Osteoblast (primary cell): ENCODE measurements around the gene KIRREL3. TPM values are rescaled to one million over a fixed set of nuclear protein-coding genes. Genes with fewer than 3 reads are reported as not detected.

Experiments
- DNase-seq: peaks from one replicate; pipeline ENCODE4 v3.0.0; 2011; ENCODE audit warnings: low spot score, mixed read lengths; ENCODE audit not compliant: insufficient read length; ENCODE audit errors: missing footprints
- H2AFZ ChIP-seq: 2 replicates; pipeline ENCODE4 v1.6.0; 2011; ENCODE audit warnings: mild to moderate bottlenecking, low read length
- H3K27ac ChIP-seq: 2 replicates; pipeline ENCODE4 v1.5.1; 2011; ENCODE audit warnings: mild to moderate bottlenecking, low read depth, low read length, moderate library complexity
- H3K27me3 ChIP-seq: 2 replicates; pipeline ENCODE4 v1.6.0; 2012; ENCODE audit warnings: mild to moderate bottlenecking, control low read depth, inconsistent platforms, low read length, moderate library complexity; ENCODE audit not compliant: insufficient read depth
- H3K36me3 ChIP-seq: 2 replicates; pipeline ENCODE4 v1.5.1; 2011; ENCODE audit warnings: mild to moderate bottlenecking, low read length, control low read depth, moderate library complexity; ENCODE audit not compliant: insufficient read depth
- H3K4me1 ChIP-seq: 2 replicates; pipeline ENCODE4 v1.5.1; 2011; ENCODE audit warnings: mild to moderate bottlenecking, low read length, control low read depth, moderate library complexity; ENCODE audit not compliant: insufficient read depth
- H3K4me2 ChIP-seq: 2 replicates; pipeline ENCODE4 v1.6.0; 2011; ENCODE audit warnings: mild to moderate bottlenecking, low read length; ENCODE audit not compliant: insufficient read depth
- H3K4me3 ChIP-seq: fragments of 200-600 bp; sonication (generic); 3 replicates; pipeline ENCODE4 v1.5.1; 2012; ENCODE audit warnings: mild to moderate bottlenecking, low read length, inconsistent platforms; ENCODE audit not compliant: insufficient read depth
- H3K79me2 ChIP-seq: 2 replicates; pipeline ENCODE4 v1.6.0; 2012; ENCODE audit warnings: mild to moderate bottlenecking, low read length, control low read depth, inconsistent platforms; ENCODE audit not compliant: insufficient read depth
- H3K9me3 ChIP-seq: 2 replicates; pipeline ENCODE4 v1.5.1; 2011; ENCODE audit warnings: low read depth, low read length, control low read depth
- H4K20me1 ChIP-seq: 2 replicates; pipeline ENCODE4 v1.6.0; 2012; ENCODE audit warnings: mild to moderate bottlenecking, low read length, control low read depth; ENCODE audit not compliant: insufficient read depth
- total RNA-seq: library from RNA; depleted of rRNA; stranded (reverse); fragments of >200 nt; gene quantifications from 2 replicates; pipeline ENCODE4 v1.2.3, GENCODE V29; 2012
- TF ChIP-seq, protein P1 (sequence below): IDR thresholded peaks from 2 replicates; pipeline ENCODE4 v1.5.1; 2011; ENCODE audit warnings: mild to moderate bottlenecking, low read depth, low read length, moderate library complexity; ENCODE audit errors: extremely low read depth

The KIRREL3 gene
- total RNA-seq, 1 donor: 3.6 TPM

DNA sequence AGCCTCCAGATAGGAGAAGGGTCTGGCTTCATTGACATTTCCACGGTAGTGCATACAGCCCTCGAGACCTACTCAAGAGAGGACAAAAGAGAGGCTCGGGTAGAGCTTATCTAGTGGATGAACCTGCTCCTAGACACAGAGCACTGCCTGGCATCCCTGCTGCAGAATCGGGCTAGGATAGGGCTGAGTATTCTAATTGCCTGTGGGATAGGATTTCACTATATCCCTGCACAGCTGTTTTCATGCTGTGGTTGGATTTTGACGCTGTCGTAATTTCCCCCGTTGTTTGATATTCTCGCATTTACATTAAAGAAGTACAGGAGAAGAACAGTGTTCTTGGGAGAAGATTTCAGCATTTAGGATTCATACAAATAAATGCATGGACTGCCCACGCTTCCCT lies 107.8 kb downstream of the KIRREL3 start:
- H3K27me3 ChIP-seq: no peaks in the 10 kb centered on the region

DNA sequence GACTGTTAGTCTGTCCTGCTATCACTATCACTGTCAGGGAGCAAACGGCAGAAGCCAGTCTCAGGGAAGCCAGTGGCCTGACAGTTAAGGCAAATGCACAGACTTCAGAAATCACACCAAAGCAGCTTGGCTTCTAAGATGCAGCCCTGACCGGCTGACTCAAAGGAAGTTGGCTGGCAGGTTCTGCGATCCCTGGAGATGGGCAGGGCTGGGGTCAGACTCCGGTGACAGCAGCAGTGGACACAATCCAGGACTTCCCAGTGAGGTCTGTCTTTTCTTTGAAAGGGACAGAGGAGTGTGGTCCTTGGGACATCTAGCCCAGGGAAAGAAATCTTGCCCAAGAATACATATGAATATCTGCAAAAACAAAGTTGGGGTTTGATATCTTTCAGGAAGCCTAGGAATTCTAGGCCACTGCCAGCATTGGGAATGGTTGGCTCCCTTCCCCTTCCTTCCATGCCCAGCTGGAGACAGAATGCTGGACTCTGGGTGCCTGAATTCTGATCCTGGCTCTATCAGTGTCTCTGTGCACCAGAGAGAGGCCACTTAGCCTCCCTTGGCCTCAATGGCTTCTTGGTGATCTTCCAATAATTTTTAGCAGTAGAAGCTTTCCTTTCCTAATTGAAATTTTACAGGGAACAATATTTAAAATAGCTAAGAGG lies 108.9 kb downstream of the KIRREL3 start:
- Histone ChIP-seq H3K36me3 (no peaks in the 10 kb centered on the region), H3K27me3 (no peaks in the 10 kb centered on the region), H3K4me3 (no peak overlapping the region), H3K4me1 (peaks cover 24% of the 10 kb centered on the region), H4K20me1 (no peaks in the 10 kb centered on the region), H3K4me2 (peak overlapping the region; percentile 46), H3K79me2 (peaks cover 3% of the 10 kb centered on the region), H3K9me3 (peaks cover 9% of the 10 kb centered on the region), H2AFZ (no peak overlapping the region), H3K27ac (peak overlapping the region; percentile 56)
- DNase-seq: peak; percentile 69
- TF ChIP-seq, protein P1, sequence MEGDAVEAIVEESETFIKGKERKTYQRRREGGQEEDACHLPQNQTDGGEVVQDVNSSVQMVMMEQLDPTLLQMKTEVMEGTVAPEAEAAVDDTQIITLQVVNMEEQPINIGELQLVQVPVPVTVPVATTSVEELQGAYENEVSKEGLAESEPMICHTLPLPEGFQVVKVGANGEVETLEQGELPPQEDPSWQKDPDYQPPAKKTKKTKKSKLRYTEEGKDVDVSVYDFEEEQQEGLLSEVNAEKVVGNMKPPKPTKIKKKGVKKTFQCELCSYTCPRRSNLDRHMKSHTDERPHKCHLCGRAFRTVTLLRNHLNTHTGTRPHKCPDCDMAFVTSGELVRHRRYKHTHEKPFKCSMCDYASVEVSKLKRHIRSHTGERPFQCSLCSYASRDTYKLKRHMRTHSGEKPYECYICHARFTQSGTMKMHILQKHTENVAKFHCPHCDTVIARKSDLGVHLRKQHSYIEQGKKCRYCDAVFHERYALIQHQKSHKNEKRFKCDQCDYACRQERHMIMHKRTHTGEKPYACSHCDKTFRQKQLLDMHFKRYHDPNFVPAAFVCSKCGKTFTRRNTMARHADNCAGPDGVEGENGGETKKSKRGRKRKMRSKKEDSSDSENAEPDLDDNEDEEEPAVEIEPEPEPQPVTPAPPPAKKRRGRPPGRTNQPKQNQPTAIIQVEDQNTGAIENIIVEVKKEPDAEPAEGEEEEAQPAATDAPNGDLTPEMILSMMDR: no peak

More for the DNA sequence above, 107.8 kb downstream of the KIRREL3 start:
- TF ChIP-seq, protein P1: no peak
- Histone ChIP-seq H2AFZ (no peak overlapping the region), H3K4me3 (no peak overlapping the region), H4K20me1 (no peaks in the 10 kb centered on the region), H3K79me2 (peaks cover 3% of the 10 kb centered on the region), H3K9me3 (peaks cover 14% of the 10 kb centered on the region), H3K27ac (no peak overlapping the region), H3K4me1 (peaks cover 20% of the 10 kb centered on the region), H3K4me2 (no peak overlapping the region), H3K36me3 (no peaks in the 10 kb centered on the region)
- DNase-seq: no peak

DNA sequence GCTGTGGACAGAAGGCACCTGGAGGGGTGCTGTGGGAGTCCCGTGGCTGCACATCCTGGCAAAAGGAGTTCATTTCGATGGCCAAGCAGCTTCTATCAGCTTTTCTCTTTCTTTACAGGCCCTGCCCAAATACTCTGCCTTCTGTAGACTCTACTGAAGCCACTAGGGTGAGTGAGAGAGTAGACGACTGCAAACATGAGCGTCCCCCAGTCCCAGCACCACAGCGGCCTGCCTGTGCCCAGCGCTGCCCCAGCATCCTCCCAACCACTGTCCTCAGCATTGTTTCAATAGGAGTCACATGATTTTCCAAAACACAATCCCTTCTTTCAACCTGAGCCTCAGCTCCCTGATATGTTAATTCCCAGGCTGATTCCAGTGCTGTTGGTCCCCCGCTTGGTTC lies 110.0 kb downstream of the KIRREL3 start:
- Histone ChIP-seq H3K4me2 (no peak overlapping the region), H3K27me3 (no peaks in the 10 kb centered on the region), H2AFZ (no peak overlapping the region)

DNA sequence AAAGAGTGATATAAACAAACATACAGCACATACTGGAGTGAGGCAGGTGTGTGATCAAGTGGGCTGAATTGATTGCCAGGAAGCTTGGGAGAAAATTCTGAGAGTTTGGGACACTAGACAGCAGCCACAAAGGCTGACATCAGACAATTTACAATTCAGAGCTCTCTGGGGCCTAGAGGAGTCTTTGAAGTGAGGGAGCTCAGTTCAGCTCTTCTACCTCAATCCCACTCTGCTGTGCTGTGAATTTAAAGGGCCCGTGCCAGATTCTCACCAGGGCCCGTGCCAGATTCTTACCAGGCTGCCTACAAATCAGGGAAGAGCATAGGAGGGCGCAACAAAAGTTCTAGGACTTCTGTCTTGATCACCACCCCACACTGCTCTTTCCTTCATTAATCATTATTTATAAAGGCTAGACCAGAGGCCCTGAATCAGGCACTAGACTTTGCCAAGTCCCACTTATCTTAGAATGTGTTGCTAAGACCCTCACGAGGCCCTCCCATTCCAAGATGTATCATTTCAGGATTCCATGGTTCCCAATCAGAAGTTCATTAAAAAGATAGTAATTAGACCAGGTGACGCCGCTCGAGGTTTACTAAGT lies 112.4 kb downstream of the KIRREL3 start:
- Histone ChIP-seq H3K4me3 (no peak overlapping the region), H3K4me1 (peaks cover 24% of the 10 kb centered on the region), H3K27ac (no peak overlapping the region), H2AFZ (no peak overlapping the region), H3K79me2 (peaks cover 3% of the 10 kb centered on the region), H3K4me2 (no peak overlapping the region), H3K27me3 (no peaks in the 10 kb centered on the region), H3K36me3 (no peaks in the 10 kb centered on the region), H3K9me3 (no peaks in the 10 kb centered on the region), H4K20me1 (no peaks in the 10 kb centered on the region)
- no peak for DNase-seq
- TF ChIP-seq, protein P1: no peak

More for the DNA sequence above, 110.0 kb downstream of the KIRREL3 start:
- TF ChIP-seq, protein P1: no peak
- H3K4me3 ChIP-seq: no peak overlapping the region
- H4K20me1 ChIP-seq: no peaks in the 10 kb centered on the region
- no peaks in the 10 kb centered on the region for H3K36me3 ChIP-seq
- H3K79me2 ChIP-seq: peaks cover 3% of the 10 kb centered on the region
- peaks cover 2% of the 10 kb centered on the region for H3K9me3 ChIP-seq
- H3K4me1 ChIP-seq: peaks cover 24% of the 10 kb centered on the region
- no peak for DNase-seq
- H3K27ac ChIP-seq: no peak overlapping the region
